IPS DF 6.9 (cell line): ENCODE measurements around the gene CD70.

Experiments used
- DNase-seq: peaks from one replicate; pipeline ENCODE4 v3.0.0-alpha.2; 2013; ENCODE audit warnings: low read depth, low spot score
- H3K27ac ChIP-seq: one replicate; pipeline ENCODE4 v1.5.1; 2013; ENCODE audit warnings: low read length, control low read depth
- H3K27me3 ChIP-seq: 2 replicates; pipeline ENCODE4 v1.6.1; 2013; ENCODE audit warnings: mild to moderate bottlenecking, low read length; ENCODE audit not compliant: control insufficient read depth, insufficient read depth
- H3K36me3 ChIP-seq: 2 replicates; pipeline ENCODE4 v1.6.1; 2013; ENCODE audit warnings: low read length; ENCODE audit not compliant: control insufficient read depth, insufficient read depth
- H3K4me1 ChIP-seq: 2 replicates; pipeline ENCODE4 v1.6.1; 2013; ENCODE audit warnings: low read length; ENCODE audit not compliant: control insufficient read depth, insufficient read depth
- H3K4me3 ChIP-seq: 2 replicates; pipeline ENCODE4 v1.5.1; 2013; ENCODE audit warnings: mild to moderate bottlenecking, low read length
- H3K9me3 ChIP-seq: 2 replicates; pipeline ENCODE4 v1.6.1; 2013; ENCODE audit warnings: low read length, inconsistent platforms; ENCODE audit not compliant: control insufficient read depth, insufficient read depth
- WGBS: extraction: QIAGEN DNeasy Blood & Tissue Kit; methylation state at CpG from one replicate; pipeline ENCODE4 v1.1.7; 2013; ENCODE audit warnings: mixed read lengths, missing lambda C conversion rate; ENCODE audit not compliant: insufficient read length, insufficient coverage; 5-methylcytosine and 5-hydroxymethylcytosine counted together

CD70 gene

DNA sequence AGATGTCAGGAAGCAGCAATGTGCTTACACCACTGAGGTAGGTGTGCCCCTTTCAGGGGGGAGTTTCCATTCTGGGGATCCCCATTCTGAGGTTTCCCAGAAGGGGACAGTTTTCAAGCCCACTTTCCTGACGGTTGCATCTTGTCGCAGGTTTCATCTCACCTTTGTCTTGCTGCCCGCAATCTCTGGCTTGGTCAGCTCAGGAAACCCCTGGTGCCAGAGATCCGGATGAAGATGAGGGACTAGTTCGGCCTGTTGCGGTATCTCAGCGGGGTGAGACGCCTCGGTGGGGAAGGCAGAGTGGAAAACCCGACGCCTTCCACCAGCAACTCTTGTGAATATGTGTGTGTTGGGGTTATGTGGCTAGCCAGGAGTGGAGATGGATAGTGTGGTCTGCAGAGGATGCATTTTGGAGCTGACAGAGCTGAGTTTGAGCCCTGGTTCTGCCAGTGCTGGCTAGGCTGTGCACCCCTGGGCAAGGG lies 47.0 kb downstream of the CD70 start:
- DNase-seq: no peak
- Histone ChIP-seq H3K27me3 (no peaks in the 10 kb centered on the region), H3K27ac (no peak overlapping the region), H3K36me3 (no peaks in the 10 kb centered on the region), H3K9me3 (no peaks in the 10 kb centered on the region; the same call in 1 of the 2 replicates), H3K4me1 (no peaks in the 10 kb centered on the region), H3K4me3 (no peak overlapping the region)
- WGBS: no CpG with 5 or more reads among the region's 11 CpGs

DNA sequence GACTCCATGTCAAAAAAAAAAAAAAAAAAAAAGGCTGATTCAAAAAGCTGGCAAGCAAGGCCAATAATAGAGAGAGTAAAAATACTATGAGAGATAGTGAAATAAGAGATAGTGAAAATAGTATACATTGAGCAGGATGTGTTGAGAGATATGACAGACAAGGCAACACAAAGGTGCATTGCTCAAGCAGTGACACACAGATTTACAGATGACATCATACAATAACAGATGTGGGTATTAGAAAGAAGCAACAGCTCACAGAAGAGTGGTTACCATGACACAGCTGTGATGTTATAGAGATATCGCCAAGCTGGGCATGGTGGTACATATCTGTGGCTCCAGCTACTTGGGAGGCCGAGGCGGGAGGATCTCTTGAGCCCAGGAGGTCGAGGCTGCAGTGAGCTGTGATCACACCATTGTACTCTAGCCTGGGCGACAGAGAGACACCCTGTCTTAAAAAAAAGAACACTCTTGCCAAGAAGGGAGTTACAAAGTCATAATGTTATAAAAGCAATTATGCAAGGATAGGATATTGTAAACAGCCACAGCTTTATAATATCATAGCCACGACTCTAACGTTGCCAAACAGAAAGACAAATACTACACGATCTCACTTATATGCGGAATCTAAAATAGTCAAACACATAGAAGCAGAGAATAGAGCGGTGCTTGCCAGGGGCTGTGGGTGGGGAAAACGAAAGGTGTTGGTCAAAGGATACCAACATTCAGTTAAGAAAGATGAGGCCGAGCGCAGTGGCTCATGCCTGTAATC lies 49.8 kb downstream of the CD70 start:
- no CpG with 5 or more reads among the region's 13 CpGs for WGBS
- Histone ChIP-seq H3K9me3 (no peaks in the 10 kb centered on the region; the same call in none of the 2 replicates), H3K4me3 (no peak overlapping the region), H3K36me3 (no peaks in the 10 kb centered on the region), H3K27ac (no peak overlapping the region), H3K27me3 (no peaks in the 10 kb centered on the region), H3K4me1 (no peaks in the 10 kb centered on the region)
- no peak for DNase-seq

DNA sequence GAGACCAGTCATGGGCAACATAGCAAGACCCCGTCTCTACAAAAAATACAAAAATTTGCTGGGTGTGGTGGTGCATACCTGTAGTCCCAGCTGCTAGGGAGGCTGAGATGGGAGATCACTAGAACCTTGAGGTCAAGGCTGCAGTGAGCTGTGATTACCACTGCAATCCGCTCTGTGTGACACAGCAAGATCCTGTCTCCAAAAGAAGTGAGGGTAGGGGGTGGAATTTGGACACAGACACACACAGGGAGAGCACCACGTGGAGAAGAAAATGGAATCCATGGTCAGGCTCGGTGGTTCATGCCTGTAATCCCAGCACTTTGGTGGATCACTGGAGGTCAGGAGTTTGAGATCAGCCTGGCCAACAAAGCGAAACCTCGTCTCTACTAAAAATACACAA lies 51.4 kb downstream of the CD70 start:
- Histone ChIP-seq H3K4me1 (no peaks in the 10 kb centered on the region; the same call in 1 of the 2 replicates), H3K4me3 (no peak overlapping the region), H3K27me3 (no peaks in the 10 kb centered on the region), H3K9me3 (no peaks in the 10 kb centered on the region; the same call in 1 of the 2 replicates), H3K27ac (no peak overlapping the region), H3K36me3 (peaks cover 3% of the 10 kb centered on the region; the same call in 1 of the 2 replicates)
- no CpG with 5 or more reads among the region's 6 CpGs for WGBS
- no peak for DNase-seq
